OCI-LY1 (cell line): ENCODE measurements around the gene ILRUN.
"Not testable (repeated sequence)": the region's sequence is repeated elsewhere in the genome, so short reads cannot be mapped to it uniquely, and the experiment has no call there.

Experiments used
- H2AFZ ChIP-seq: fragments of 200-600 bp; sonication (generic), shearing (Covaris generic); 2 replicates; pipeline ENCODE4 v1.6.0; 2014; ENCODE audit warnings: antibody characterized with exemption, mild to moderate bottlenecking, low read length
- H3F3A ChIP-seq: fragments of 200-600 bp; sonication (generic), shearing (Covaris generic); 2 replicates; pipeline ENCODE4 v1.6.0; 2014; ENCODE audit warnings: mild to moderate bottlenecking, antibody characterized with exemption, low read length, moderate library complexity; ENCODE audit not compliant: insufficient read depth
- H3K27ac ChIP-seq: fragments of 200-600 bp; sonication (generic); 2 replicates; pipeline ENCODE4 v1.5.1; 2014; ENCODE audit warnings: low read length, mixed run types, mild to moderate bottlenecking, low read depth; ENCODE audit not compliant: poor library complexity, severe bottlenecking
- H3K27me3 ChIP-seq: fragments of 200-600 bp; sonication (generic); 2 replicates; pipeline ENCODE4 v1.6.0; 2014; ENCODE audit warnings: antibody characterized with exemption, mild to moderate bottlenecking, low read length, moderate library complexity; ENCODE audit not compliant: insufficient read depth
- H3K36me3 ChIP-seq: fragments of 200-600 bp; sonication (generic); 2 replicates; pipeline ENCODE4 v1.6.1; 2014; ENCODE audit warnings: mild to moderate bottlenecking, antibody characterized with exemption, low read length, moderate library complexity, mixed read lengths; ENCODE audit not compliant: insufficient read depth
- H3K4me1 ChIP-seq: fragments of 200-600 bp; sonication (generic); 2 replicates; pipeline ENCODE4 v1.5.1; 2014; ENCODE audit warnings: mild to moderate bottlenecking, low read length, moderate library complexity; ENCODE audit not compliant: insufficient read depth, severe bottlenecking
- H3K4me2 ChIP-seq: fragments of 200-600 bp; sonication (generic), shearing (Covaris generic); 2 replicates; pipeline ENCODE4 v1.6.1; 2014; ENCODE audit warnings: low read length
- H3K4me3 ChIP-seq: fragments of 200-600 bp; sonication (generic); 2 replicates; pipeline ENCODE4 v1.5.1; 2014; ENCODE audit warnings: low read length, low read depth, mild to moderate bottlenecking, mixed read lengths; ENCODE audit not compliant: poor library complexity, severe bottlenecking
- H3K79me2 ChIP-seq: fragments of 200-600 bp; shearing (Covaris generic); 2 replicates; pipeline ENCODE4 v1.6.1; 2016; ENCODE audit warnings: mixed run types, low read length, mixed read lengths; ENCODE audit not compliant: insufficient read depth
- H3K9ac ChIP-seq: fragments of 200-600 bp; sonication (generic), shearing (Covaris generic); 2 replicates; pipeline ENCODE4 v1.6.1; 2014; ENCODE audit warnings: mild to moderate bottlenecking, low read length, mixed read lengths
- H3K9me2 ChIP-seq: fragments of 200-600 bp; sonication (generic), shearing (Covaris generic); 2 replicates; pipeline ENCODE4 v1.6.1; 2014; ENCODE audit warnings: low read depth, mild to moderate bottlenecking, low read length, mixed read lengths
- H3K9me3 ChIP-seq: fragments of 200-600 bp; shearing (Covaris generic); 2 replicates; pipeline ENCODE4 v1.6.1; 2014; ENCODE audit warnings: low read length, mixed read lengths
- H4K20me1 ChIP-seq: fragments of 200-600 bp; sonication (generic), shearing (Covaris generic); 2 replicates; pipeline ENCODE4 v1.6.0; 2016; ENCODE audit warnings: mild to moderate bottlenecking, low read length; ENCODE audit not compliant: insufficient read depth
- CTCF ChIP-seq: fragments of 200-600 bp; sonication (generic), shearing (Covaris generic); IDR thresholded peaks from 2 replicates; pipeline ENCODE4 v1.5.1; 2017; ENCODE audit warnings: mild to moderate bottlenecking, antibody characterized with exemption, low read length, moderate library complexity, mixed read lengths
- EZH2 ChIP-seq: fragments of 200-600 bp; sonication (generic), shearing (Covaris generic); IDR thresholded peaks from 2 replicates; pipeline ENCODE4 v1.8.0; 2017; ENCODE audit warnings: borderline replicate concordance, mixed run types, mild to moderate bottlenecking, antibody characterized with exemption, low read length, moderate library complexity, mixed read lengths

Gene ILRUN

GRCh38 chr6:34658605-34659265 lies 37.8 kb downstream of the ILRUN start:
- peak overlapping the region; percentile 98 for H3K27ac ChIP-seq
- H3K79me2 ChIP-seq, result peaks cover 53% of the 10 kb centered on the region
- H3K4me3 ChIP-seq, result peak overlapping the region; percentile 28
- H3K27me3 ChIP-seq, result no peaks in the 10 kb centered on the region
- H3K9ac ChIP-seq, result peak overlapping the region; percentile 54
- H2AFZ ChIP-seq, result no peak overlapping the region
- peak overlapping the region; percentile 51 for H3K4me2 ChIP-seq
- H3K9me2 ChIP-seq, result no peaks in the 10 kb centered on the region
- no peak for TF ChIP-seq EZH2
- no peak for TF ChIP-seq CTCF
- H4K20me1 ChIP-seq, result no peaks in the 10 kb centered on the region
- peaks cover 3% of the 10 kb centered on the region; the same call in 1 of the 2 replicates for H3K9me3 ChIP-seq
- peaks cover 68% of the 10 kb centered on the region for H3K4me1 ChIP-seq
- peaks cover 4% of the 10 kb centered on the region; the same call in 1 of the 2 replicates for H3F3A ChIP-seq
- H3K36me3 ChIP-seq, result peaks cover 19% of the 10 kb centered on the region

- H3K9me2 ChIP-seq, H3K27me3 ChIP-seq, H3K9me3 ChIP-seq, H4K20me1 ChIP-seq, H3F3A ChIP-seq, H2AFZ ChIP-seq: not testable (repeated sequence)
- Histone ChIP-seq H3K4me3 (peak overlapping the region; percentile 42), H3K9ac (peak overlapping the region; percentile 69), H3K27ac (peak overlapping the region; percentile 98), H3K4me2 (peak overlapping the region; percentile 69), H3K79me2 (peaks cover 46% of the 10 kb centered on the region), H3K36me3 (peaks cover 25% of the 10 kb centered on the region), H3K4me1 (peaks cover 67% of the 10 kb centered on the region)
Observed at GRCh38 chr6:34657979-34658480, 38.5 kb downstream of the ILRUN start.

GRCh38 chr6:34657307-34657978 lies 39.1 kb downstream of the ILRUN start:
- peaks cover 48% of the 10 kb centered on the region for H3K79me2 ChIP-seq
- TF ChIP-seq CTCF (no peak), EZH2 (no peak)
- no peaks in the 10 kb centered on the region for H3K9me2 ChIP-seq
- H3K9ac ChIP-seq, result peak overlapping the region; percentile 69
- H2AFZ ChIP-seq, result no peak overlapping the region
- H3K27ac ChIP-seq, result peak overlapping the region; percentile 98
- no peaks in the 10 kb centered on the region for H3K27me3 ChIP-seq
- H3K4me3 ChIP-seq, result peak overlapping the region; percentile 42
- peaks cover 72% of the 10 kb centered on the region for H3K4me1 ChIP-seq
- peaks cover 3% of the 10 kb centered on the region; the same call in 1 of the 2 replicates for H3K9me3 ChIP-seq
- peaks cover 4% of the 10 kb centered on the region; the same call in 1 of the 2 replicates for H3F3A ChIP-seq
- H3K36me3 ChIP-seq, result peaks cover 24% of the 10 kb centered on the region
- H4K20me1 ChIP-seq, result no peaks in the 10 kb centered on the region
- peak overlapping the region; percentile 69 for H3K4me2 ChIP-seq
